Spleen (tissue), 7 donors: ENCODE data around the gene ADAMTS18.

Source experiments
- CTCF ChIP-seq, 11 experiments: fragments of 200-600 bp in 7 of 11; fragments of 450-650 bp in 4 of 11; sonication (generic) in 4 of 11; IDR thresholded peaks in 8 of 11; conservative IDR thresholded peaks in 3 of 11; 1 replicate in 7 of 11; 2 replicates in 4 of 11; pipeline versions ENCODE4 v1.4.0 to v1.8.0; 2016 to 2021; ENCODE audit warnings: antibody characterized with exemption in 11 of 11, inconsistent platforms in 4 of 11, mild to moderate bottlenecking in 1 of 11
- POLR2AphosphoS5 ChIP-seq, 3 donors: sonication (generic); formaldehyde crosslinking; IDR thresholded peaks; one replicate each; pipeline ENCODE4 v1.5.1; 2017; ENCODE audit warnings: antibody characterized with exemption in 3 of 3
- donor health status: DM: no; HTN: no; CAD: no; lungs with moderate emphysema.
- donor health status: DM: no; HTN: no; CAD: no.
- donor health status: DM: no; HTN: no; CAD: no.

GRCh38 chr16:77424871-77425604 is 9.8 kb downstream of the ADAMTS18 start:
- no peak for TF ChIP-seq CTCF (IDR thresholded peaks at IDR 0.05 in 8 of 11, conservative IDR thresholded peaks at IDR 0.05 in 3 of 11)
- TF ChIP-seq POLR2AphosphoS5 (IDR thresholded peaks at IDR 0.05): no peak
